GM12878 (cell line): ENCODE results near the gene ZFP82. TPM values are rescaled to one million over a fixed set of nuclear protein-coding genes. Genes with fewer than 3 reads are reported as not detected.

Experiments
- ATAC-seq: fragments of 200-7000 bp; cut with Tn5 transposase; 3 replicates; pipeline ENCODE4 v1.9.1; 2020; ENCODE audit warnings: mild to moderate bottlenecking, moderate library complexity
- BruUV-seq: library from RNA; stranded (reverse); fragments of 400-500 nt; replicated peaks from 2 replicates; lab custom pipeline; 2021; lab: Mats Ljungman, UMichigan
- CTCF ChIA-PET: fragments of 300-600 bp; sonication (Branson Sonifier 250); formaldehyde crosslinking; extraction: SDS; loops from one replicate; lab custom pipeline; 2021; ENCODE audit warnings: inconsistent platforms; lab: Yijun Ruan, JAX
- POLR2A ChIA-PET: fragments of 350-600 bp; formaldehyde crosslinking; extraction: SDS; loops from one replicate; lab custom pipeline; 2021; ENCODE audit warnings: inconsistent platforms; lab: Charles Lee
- RAD21 ChIA-PET: fragments of 300-600 bp; sonication (Branson Sonifier 250); formaldehyde crosslinking; loops from one replicate; lab custom pipeline; 2023; ENCODE audit warnings: antibody characterized with exemption; ENCODE audit not compliant: unreplicated experiment; lab: Charles Lee
- SMC1A ChIA-PET: fragments of 300-600 bp; sonication (Branson Sonifier 250); formaldehyde crosslinking; loops from one replicate; lab custom pipeline; 2023; ENCODE audit not compliant: unreplicated experiment, uncharacterized antibody; lab: Charles Lee
- DNase-seq: peaks from one replicate; pipeline ENCODE4 v3.0.0-alpha.2; 2011; ENCODE audit warnings: low read depth, low spot score
- FAIRE-seq: peaks from 3 replicates; lab custom pipeline; 2011; peaks lifted over from hg19 to GRCh38; lab: Jason Lieb, UNC
- H2AFZ ChIP-seq: 2 replicates; pipeline ENCODE4 v1.6.0; 2011; ENCODE audit warnings: low read depth, low read length, control low read depth; ENCODE audit not compliant: control insufficient read depth
- H3K27ac ChIP-seq: 2 replicates; pipeline ENCODE4 v1.5.1; 2011; ENCODE audit warnings: control low read depth; ENCODE audit not compliant: control insufficient read depth, insufficient read depth
- H3K27me3 ChIP-seq, 2 experiments: replicated peaks in 1 of 2; 2 replicates each; pipeline versions ENCODE4 v1.6.0 to v1.6.1; 2011; ENCODE audit warnings: low read length in 1 of 2; ENCODE audit not compliant: control insufficient read depth in 2 of 2, insufficient read depth in 2 of 2
- H3K36me3 ChIP-seq, 2 experiments: 2 replicates each; pipeline ENCODE4 v1.5.1; 2011; ENCODE audit warnings: low read length in 1 of 2; ENCODE audit not compliant: control insufficient read depth in 2 of 2, insufficient read depth in 2 of 2
- H3K4me1 ChIP-seq: 2 replicates; pipeline ENCODE4 v1.6.1; 2011; ENCODE audit warnings: mild to moderate bottlenecking, low read length, moderate library complexity, mixed read lengths; ENCODE audit not compliant: control insufficient read depth, insufficient read depth
- H3K4me2 ChIP-seq: 2 replicates; pipeline ENCODE4 v1.6.0; 2011; ENCODE audit warnings: control low read depth; ENCODE audit not compliant: control insufficient read depth, insufficient read depth
- H3K4me3 ChIP-seq: fragments of 200-600 bp; sonication (generic); 2 replicates; pipeline ENCODE4 v1.5.1; 2016
- H3K79me2 ChIP-seq: 2 replicates; pipeline ENCODE4 v1.6.0; 2011; ENCODE audit warnings: low read length; ENCODE audit not compliant: control insufficient read depth, insufficient read depth
- H3K9ac ChIP-seq: 2 replicates; pipeline ENCODE4 v1.8.0; 2011; ENCODE audit warnings: low read length, control low read depth, mixed read lengths; ENCODE audit not compliant: control insufficient read depth, insufficient read depth
- H3K9me3 ChIP-seq: replicated peaks from 3 replicates; pipeline ENCODE4 v1.5.1; 2011; ENCODE audit warnings: mild to moderate bottlenecking, low read length; ENCODE audit not compliant: control insufficient read depth, insufficient read depth
- H4K20me1 ChIP-seq: 2 replicates; pipeline ENCODE4 v1.6.0; 2011; ENCODE audit not compliant: control insufficient read depth, insufficient read depth
- BCLAF1 ChIP-seq: fragments of 450-650 bp; IDR thresholded peaks from 2 replicates; pipeline ENCODE4 v1.6.1; 2017; ENCODE audit warnings: antibody characterized with exemption, mild to moderate bottlenecking, moderate library complexity
- CHD4 ChIP-seq: fragments of 200-600 bp; sonication (generic); IDR thresholded peaks from 2 replicates; pipeline ENCODE4 v1.6.1; 2016; ENCODE audit warnings: mild to moderate bottlenecking
- E4F1 ChIP-seq: fragments of 450-650 bp; IDR thresholded peaks from 2 replicates; pipeline ENCODE4 v1.6.1; 2018; ENCODE audit warnings: borderline replicate concordance, mild to moderate bottlenecking; ENCODE audit not compliant: partially characterized antibody
- FOXK2 ChIP-seq: fragments of 450-650 bp; IDR thresholded peaks from 2 replicates; pipeline ENCODE4 v1.6.1; 2017; ENCODE audit warnings: mild to moderate bottlenecking, moderate library complexity
- FOXM1 ChIP-seq: IDR thresholded peaks from 2 replicates; pipeline ENCODE4 v1.6.1; 2012; ENCODE audit warnings: low read depth, mild to moderate bottlenecking, inconsistent platforms, low read length, moderate library complexity
- IRF4 ChIP-seq: IDR thresholded peaks from 2 replicates; pipeline ENCODE4 v1.6.1; 2011; ENCODE audit warnings: low read depth, low read length
- JUND ChIP-seq: IDR thresholded peaks from 2 replicates; pipeline ENCODE4 v1.6.1; 2012; ENCODE audit warnings: low read depth, mild to moderate bottlenecking, low read length, improper control_type of control experiment, moderate library complexity
- KAT2A ChIP-seq: conservative IDR thresholded peaks from 2 replicates; pipeline ENCODE4 v1.6.1; 2011; ENCODE audit warnings: low read depth, low read length; ENCODE audit not compliant: control insufficient read depth
- KDM1A ChIP-seq: fragments of 200-600 bp; sonication (generic); IDR thresholded peaks from 2 replicates; pipeline ENCODE4 v1.6.1; 2016; ENCODE audit warnings: borderline replicate concordance
- POU2F2 ChIP-seq: IDR thresholded peaks from 3 replicates; pipeline ENCODE4 v1.6.1; 2011; ENCODE audit warnings: low read depth, mild to moderate bottlenecking, low read length, borderline replicate concordance
- RFX5 ChIP-seq: IDR thresholded peaks from 2 replicates; pipeline ENCODE4 v1.6.1; 2011; ENCODE audit warnings: low read depth, low read length, improper control_type of control experiment
- SKIL ChIP-seq: fragments of 450-650 bp; IDR thresholded peaks from 2 replicates; pipeline ENCODE4 v1.6.1; 2017; ENCODE audit warnings: mild to moderate bottlenecking, low read depth, inconsistent platforms; ENCODE audit not compliant: poor library complexity, severe bottlenecking
- SUPT20H ChIP-seq: IDR thresholded peaks from 2 replicates; pipeline ENCODE4 v1.6.1; 2011; ENCODE audit warnings: low read depth, mild to moderate bottlenecking, low read length, moderate library complexity, borderline replicate concordance; ENCODE audit not compliant: control insufficient read depth
- ZNF384 ChIP-seq: IDR thresholded peaks from 2 replicates; pipeline ENCODE4 v1.6.1; 2012; ENCODE audit warnings: low read depth, mild to moderate bottlenecking, low read length, improper control_type of control experiment, borderline replicate concordance
- WGBS: methylation state at CpG from one replicate; pipeline ENCODE4 v1.1.6; 2016; ENCODE audit warnings: low lambda C conversion rate; ENCODE audit not compliant: insufficient replicate concordance, insufficient coverage; ENCODE audit errors: missing lambda C conversion rate; 5-methylcytosine and 5-hydroxymethylcytosine counted together
- in situ Hi-C: fragments of 300-500 bp; cut with MboI; formaldehyde crosslinking; loops from 9 replicates; pipeline ENCODE4 v1.14.3; 2018; ENCODE audit warnings: mixed read lengths
- intact Hi-C: fragments of 100-400 bp; cut with micrococcal nuclease; formaldehyde crosslinking; loops from one replicate; pipeline ENCODE4 v1.14.2; 2022; ENCODE audit not compliant: unreplicated experiment
- polyA plus RNA-seq, 11 experiments: library from polyadenylated mRNA; depleted of rRNA in 4 of 11; unstranded in 6 of 11; stranded (reverse) in 5 of 11; fragments of >200 nt; fragmentation: Nextera tagmentation in 4 of 11; fragmentation: Illumina TruSeq in 1 of 11; extraction: Ambion mirVana in 4 of 11; extraction: Trizol in 1 of 11; gene quantifications; 1 replicate in 1 of 11; 2 replicates in 10 of 11; pipeline versions ENCODE4 v1.2.1 to v1.2.3, GENCODE V29; 2011 to 2016; ENCODE audit warnings: inconsistent platforms in 2 of 11, missing spikeins in 2 of 11, low read depth in 1 of 11
- total RNA-seq, 4 experiments: library from RNA; depleted of rRNA in 3 of 4; stranded (reverse); fragments of >200 nt in 3 of 4; fragmentation: Illumina TruSeq in 1 of 4; extraction: Trizol in 1 of 4; gene quantifications; 2 replicates each; pipeline versions ENCODE4 v1.2.1 to v1.2.3, GENCODE V29; 2013 to 2021

The ZFP82 gene
- total and polyA plus RNA-seq, 10 of the 15 experiments (the other 5 are each of a cell fraction or from before 2014, with no cell fraction given): 2.0 to 5.4 (median 2.3) TPM

GRCh38 chr19:36378625-36379509 is 39.6 kb downstream of the ZFP82 start, which contains the start of gene ZFP14:
ZFP14 (minus strand) TSS chr19:36379201; CDS start chr19:36367892, 11,309 bp downstream.
- peak within 1 kb of the TSS; percentile 46 for H3K4me2 ChIP-seq
- WGBS: 10% methylated on average over 66 of the region's 69 CpGs
- ChIA-PET RAD21 (interaction anchor here (1.3 kb wide), 1 partner anchor 164 kb away, joined by 4 read pairs; the partner anchor contains the start of genes ZNF146 and ZNF565), SMC1A (interaction anchor here (1.1 to 1.6 kb wide), 3 partner anchors 38 to 150 kb away, joined by 3 read pairs; no protein-coding TSS in a partner anchor), CTCF (interaction anchor here (0.9 to 1.3 kb wide), 2 partner anchors 41 to 317 kb away, joined by 3 read pairs; no protein-coding TSS in a partner anchor), POLR2A (no interaction called here)
- intact Hi-C loops (loop anchor here (5.0 kb wide), 1 partner anchor 113 kb away; no protein-coding TSS in a partner anchor), in situ Hi-C loops (no loop called here)
- no peaks in the 10 kb centered on the region for H3K36me3 ChIP-seq
- no TSS peak for BruUV-seq
- ATAC-seq (peak; percentile 100), DNase-seq (peak; percentile 70), FAIRE-seq (peak; percentile 88)
- no peaks in the 10 kb centered on the region for H3K79me2 ChIP-seq
- peak within 1 kb of the TSS; percentile 42 for H3K27ac ChIP-seq
- H2AFZ ChIP-seq: peak within 1 kb of the TSS; percentile 92
- no peaks in the 10 kb centered on the region for H3K4me1 ChIP-seq
- no peaks in the 10 kb centered on the region for H3K27me3 ChIP-seq
- peak within 1 kb of the TSS; percentile 87 for H3K4me3 ChIP-seq
- peaks cover 3% of the 10 kb centered on the region; the same call in 2 of the 3 replicates for H3K9me3 ChIP-seq
- no peaks in the 10 kb centered on the region for H4K20me1 ChIP-seq
- peak within 1 kb of the TSS; percentile 75 for H3K9ac ChIP-seq
- TF ChIP-seq KDM1A (no peak), CHD4 (no peak), FOXK2 (peak; percentile 97), SKIL (peak; percentile 68), E4F1 (peak; percentile 86), FOXM1 (no peak; the same call in 1 of the 2 replicates), BCLAF1 (peak; percentile 91), IRF4 (no peak), RFX5 (no peak), SUPT20H (no peak), JUND (peak; percentile 97; the same call in 1 of the 2 replicates), KAT2A (no peak), ZNF384 (no peak), POU2F2 (peak; percentile 49; the same call in 1 of the 3 replicates)
